ENCODE measurements around the gene CDC42BPA.
"Not testable (repeated sequence)": the region's sequence is repeated elsewhere in the genome, so short reads cannot be mapped to it uniquely, and the experiment has no call there.

CDC42BPA gene

DNA sequence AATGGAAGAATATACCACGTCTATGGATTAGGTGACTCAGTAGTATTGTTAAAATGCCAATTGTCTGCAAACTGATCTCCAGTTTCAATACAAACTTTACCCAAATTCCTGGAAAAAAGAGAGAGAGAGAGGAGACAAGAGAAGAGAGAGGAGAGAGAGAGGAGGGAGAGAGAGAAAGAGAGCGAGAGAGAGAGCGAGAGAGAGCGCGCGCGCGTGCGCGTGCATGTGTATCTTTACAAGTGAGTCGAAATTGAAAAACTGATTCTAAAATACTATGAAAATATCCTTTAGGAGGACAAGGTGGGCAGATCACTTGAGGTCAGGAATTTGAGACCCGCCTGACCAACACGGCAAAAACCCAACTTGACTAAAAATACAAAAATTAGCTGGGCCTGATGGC, 65.2 kb downstream of the CDC42BPA start:
- no peak for DNase-seq

DNA sequence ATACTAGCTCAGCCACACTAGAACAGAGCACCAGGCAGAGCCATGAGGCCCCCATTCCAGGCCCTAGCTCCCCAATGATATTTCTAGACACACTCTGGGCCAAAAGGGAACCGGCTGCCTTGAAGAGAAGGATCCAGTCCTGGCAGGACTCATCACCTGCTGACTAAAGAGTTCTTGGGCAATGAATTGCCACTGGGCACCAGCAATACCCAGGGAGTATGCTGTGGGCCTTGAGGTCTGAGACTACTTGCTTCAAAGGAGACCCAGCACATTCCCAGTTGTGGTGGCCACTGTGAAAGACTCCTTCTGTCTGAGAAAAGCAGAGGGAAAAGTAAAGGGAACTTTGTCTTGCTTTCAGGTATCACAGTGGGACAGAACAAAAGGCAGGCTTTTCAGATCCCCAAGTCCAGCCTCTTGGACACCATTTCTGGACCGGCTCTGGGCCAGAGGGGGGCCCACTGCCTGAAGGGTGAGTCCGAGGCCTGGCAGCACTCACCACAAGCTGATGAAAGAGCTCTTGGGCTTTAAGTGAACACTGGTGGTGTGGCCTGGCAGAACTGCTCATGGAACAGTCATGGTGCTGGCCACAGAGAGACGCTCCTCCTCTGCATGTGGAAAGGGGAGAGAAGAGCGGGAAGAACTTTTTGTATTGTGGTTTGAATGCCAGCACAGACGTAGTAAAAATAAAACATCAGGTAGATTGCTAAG, 72.5 kb downstream of the CDC42BPA start:
- DNase-seq = no peak

DNA sequence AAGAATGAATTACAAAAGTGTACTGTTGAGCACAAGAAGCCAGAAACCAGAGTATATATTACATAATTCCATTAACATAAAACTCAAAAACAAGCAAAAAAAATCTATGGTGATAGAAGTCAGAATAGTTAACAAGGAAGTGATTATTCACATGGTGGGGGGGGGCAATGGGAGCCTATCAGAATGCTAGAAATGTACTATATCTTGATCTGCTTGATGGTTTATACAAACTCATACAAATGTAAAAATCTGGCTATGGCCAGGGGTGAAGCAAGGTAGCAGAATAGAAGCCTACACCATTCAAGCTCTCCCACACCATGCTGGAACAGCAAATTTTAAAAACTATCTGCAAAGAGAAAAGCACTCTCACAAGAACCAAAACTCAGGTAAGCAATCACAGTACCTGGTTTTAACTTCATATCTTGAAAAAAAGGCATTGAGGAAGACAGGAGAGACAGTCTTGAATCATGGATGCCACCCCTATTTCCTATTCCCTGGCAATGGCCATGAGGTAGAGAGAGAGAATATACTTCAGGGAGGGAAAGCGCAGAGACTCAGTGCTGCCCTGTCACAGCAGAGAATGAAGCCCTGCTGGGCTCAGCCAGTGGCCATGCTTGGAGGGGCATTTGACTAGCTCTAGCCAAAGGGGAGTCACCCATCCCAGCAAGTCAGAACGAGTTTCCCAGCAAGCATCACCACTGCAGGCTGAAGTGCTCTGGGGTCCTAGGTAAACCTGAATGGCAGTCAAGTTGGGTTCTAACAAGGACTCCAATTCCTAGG, 73.8 kb downstream of the CDC42BPA start:
- DNase-seq = no peak

DNA sequence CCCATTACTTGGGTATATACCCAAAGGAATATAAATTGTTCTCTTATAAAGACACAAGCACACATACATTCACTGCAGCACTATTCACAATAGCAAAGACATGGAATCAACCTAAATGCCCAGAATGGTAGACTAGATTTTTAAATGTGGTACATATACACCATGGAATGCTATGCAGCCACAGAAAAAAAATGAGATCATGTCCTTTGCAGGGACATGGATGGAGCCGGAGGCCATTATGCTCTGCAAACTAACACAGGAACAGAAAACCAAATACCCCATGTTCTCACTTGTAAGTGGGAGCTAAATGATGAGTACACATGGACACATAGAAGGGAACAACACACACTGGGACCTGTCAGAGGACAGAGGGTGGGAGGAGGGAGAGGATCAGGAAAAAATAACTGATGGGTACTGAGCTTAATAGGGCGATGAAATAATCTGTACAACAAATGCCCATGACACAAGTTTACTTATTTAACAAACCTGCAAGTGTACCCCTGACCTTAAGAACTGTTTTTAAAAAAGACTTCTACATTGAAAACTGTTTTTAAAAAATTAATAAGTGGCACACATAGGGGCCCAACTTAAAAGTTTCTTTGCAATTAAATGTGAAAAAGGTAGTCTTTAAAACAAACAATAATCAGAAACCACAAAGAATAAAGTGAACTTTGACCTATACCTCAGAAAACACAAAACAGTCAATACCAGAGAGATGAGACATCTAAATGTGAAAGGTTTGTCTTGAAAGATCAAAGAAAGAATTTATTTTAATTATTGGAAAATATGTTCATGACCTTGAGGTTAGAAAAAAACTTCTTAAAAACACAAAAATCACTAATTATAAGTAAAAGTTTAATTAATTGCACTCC, 75.2 kb downstream of the CDC42BPA start:
- no peak for DNase-seq

DNA sequence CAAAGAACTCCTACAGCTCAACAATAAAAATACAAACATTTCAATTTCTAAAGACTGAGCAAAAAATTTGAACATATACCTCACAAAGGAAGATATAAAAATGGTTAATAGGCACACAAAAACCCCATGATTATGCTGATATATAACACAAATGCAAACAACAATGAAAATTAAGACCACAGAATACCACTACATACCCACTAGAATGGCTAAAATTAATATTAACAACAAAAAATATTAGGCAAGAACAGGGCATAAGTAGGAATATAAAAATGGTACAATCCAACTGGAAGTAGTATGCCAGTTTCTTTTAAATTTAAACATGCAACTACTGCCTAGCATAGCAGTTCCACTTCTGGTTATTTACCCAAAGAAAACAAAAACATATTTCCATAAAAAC, 77.3 kb downstream of the CDC42BPA start:
- DNase-seq = no peak

DNA sequence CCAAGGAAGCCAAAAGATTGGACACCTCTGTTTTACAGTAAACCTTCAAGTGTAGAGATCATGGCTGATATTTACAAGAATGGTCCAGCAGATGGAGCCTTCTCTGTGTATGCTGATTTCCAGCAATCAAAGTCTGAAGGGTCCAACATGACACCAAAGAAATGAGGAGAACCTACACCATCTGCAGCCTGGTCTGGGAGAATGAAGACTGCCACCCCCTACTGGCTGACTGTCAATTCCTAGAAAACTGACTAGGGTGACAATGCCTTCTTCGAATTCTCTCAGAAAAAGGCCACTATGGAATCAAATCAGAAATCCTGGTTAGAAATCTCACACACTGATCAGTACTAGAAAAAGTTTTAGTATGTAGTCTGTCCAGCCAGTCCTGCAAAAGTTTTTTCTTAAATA, 83.3 kb downstream of the CDC42BPA start:
- peak; percentile 86 for DNase-seq

DNA sequence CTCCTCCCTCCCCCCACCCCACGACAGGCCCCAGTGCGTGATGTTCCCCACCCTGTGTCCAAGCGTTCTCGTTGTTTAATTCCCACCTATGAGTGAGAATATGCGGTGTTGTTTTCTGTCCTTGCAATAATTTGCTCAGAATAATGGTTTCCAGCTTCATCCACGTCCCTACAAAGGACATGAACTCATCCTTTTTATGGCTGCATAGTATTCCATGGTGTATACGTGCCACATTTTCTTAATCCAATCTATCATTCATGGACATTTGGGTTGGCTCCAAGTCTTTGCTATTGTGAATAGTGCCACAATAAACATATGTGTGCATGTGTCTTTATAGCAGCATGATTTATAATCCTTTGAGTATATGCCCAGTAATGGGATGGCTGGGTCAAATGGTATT, 87.2 kb downstream of the CDC42BPA start:
- not testable (repeated sequence) for DNase-seq

DNA sequence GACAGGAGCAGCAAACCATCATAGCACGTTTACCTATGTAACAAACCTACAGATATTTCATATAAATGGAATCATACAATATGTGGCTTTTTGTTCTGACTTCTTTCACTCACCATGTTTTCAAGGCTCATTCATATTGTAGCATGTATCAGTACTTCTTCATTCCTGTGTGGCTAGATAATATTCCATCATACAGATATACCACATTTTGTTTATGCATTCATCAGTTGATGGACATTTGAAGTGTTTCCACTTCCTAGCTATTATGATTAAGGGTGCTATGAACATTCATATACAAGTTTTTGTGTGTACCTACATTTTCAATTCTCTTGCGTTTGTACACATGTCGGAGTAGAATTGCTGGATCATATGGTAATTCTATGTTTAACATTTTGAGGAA, 90.1 kb downstream of the CDC42BPA start:
- no peak for DNase-seq

DNA sequence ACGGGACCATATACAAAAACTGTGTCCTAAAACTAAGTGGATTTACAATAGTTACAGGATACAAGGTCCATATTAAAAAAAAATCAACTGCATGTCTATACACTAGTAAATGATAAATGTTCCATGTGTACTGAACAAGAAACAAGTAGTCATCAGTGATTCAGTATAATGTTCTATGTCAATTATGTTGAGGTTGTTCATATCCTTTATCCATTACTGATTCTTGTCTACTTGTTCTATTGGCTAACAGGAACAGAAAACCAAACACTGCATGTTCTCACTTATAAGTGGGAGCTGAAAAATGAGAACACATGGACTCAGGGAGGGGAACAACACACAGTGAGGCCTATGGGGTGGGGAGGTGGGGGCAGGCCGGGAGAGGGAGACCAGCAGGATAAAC, 90.5 kb downstream of the CDC42BPA start:
- DNase-seq = no peak

DNA sequence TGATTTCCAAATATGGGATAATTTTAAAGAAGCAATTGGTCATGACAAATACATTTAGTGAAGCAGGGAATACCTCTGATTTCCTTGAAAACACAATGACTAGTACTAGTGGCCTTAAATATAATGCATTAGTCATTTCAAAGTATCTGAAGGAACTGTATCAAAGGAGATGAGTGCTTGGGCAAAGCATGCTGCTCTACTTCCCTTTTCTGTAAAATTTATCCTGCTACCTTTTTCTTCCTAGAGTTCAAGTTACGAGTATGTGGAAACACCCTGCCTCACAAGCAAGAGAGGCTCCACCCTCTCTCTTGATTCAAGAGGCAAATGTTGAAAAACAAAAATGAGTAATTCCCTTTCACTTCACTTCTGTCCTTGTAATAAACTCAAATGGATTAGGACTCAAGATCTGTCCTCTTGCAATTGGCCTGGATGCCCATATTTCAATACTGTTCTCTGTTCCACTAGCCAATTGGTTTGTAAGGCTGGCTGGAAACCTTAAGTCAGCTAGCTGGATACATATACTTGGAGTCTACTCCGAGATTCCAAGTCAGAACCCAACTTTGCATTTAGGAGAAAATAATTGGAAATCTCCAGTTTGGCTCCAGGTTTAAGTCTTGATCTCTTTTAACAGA, 92.5 kb downstream of the CDC42BPA start:
- no peak for DNase-seq

DNA sequence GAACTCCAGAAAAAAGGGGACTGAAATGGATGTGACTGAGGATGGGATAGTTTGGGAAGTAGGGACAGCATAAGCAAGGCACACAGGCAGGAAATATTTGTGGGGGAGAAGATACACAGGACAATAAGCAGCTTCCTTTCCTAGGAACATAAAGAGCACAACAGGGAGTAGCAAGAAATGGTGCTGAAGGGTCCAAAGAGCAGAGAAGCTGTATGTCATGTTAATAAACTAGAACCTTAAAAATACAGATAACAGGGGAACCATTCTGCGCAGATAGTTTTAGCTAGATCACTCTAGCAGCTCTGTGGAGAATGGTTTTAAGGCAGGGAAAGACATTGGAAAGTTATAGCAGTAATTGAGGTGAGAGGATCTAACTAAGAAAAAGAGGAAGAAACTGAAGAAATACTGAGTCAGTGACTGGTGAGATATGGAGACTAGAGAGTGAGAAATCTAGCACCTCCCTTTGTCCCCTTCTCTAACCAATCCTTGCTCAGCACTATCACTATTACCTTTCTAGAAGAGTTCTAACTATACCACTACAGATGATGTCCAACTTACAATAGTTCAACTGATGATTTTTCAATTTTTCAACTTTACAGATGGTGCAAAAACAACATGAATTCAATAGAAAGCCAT, 95.0 kb downstream of the CDC42BPA start:
- DNase-seq = no peak

DNA sequence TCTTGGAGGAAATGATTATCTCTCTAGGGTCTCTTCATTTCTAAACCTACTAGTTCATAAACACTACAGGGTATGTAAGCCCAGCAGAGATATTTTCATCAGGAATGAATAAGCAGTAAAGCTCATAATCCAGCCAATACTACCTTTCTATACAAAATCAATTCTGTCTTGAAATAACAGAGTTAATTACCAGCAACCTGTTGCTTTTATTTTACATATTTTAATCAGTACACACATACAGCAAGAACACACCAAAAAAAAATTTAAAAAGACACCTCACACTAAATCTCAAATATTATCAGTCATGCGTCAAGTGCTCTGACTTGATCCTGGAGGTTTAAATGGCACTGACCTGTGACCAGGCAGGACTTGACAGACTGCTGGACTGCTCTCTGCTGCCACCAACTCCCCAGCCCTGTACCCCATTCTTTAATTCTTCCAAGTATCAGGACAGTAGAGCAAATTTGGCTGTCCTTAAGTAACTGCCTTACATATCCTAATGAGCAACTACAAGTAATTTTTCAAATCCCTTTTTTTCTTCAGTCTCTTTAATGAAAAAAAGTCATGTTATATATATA, 98.5 kb downstream of the CDC42BPA start:
- no peak for DNase-seq

DNA sequence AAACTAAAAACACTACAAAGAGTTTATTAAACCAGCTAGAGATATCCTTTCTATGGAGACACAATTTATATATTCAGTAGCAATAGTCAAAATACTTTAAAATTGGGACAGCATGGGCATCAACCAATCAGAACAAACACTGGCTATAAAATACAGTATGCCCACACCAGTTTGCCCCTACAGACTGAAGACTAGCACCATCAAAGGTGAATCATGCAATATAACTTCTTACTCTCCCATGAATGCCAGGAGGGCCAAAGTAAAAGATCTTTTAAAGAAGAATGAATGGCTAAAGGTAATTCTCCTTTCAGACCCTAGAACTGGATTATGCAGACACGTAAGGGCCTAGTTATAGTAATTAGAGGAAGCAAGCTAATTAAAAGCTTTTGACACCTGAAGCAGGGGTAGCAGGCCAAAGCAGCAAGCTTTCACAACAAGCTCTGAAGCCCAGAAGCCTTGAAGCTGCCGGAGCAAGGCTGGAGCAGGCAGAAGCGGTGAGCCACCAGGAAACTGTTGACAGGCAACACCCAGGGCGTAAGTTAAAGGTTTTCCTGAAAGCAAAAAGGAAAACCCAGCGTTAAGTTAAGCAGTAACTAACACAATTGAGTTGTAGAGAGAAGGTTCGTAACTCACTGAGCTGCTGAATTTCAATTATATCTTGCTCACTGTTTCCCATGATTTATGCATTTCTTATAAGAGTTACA, 99.3 kb downstream of the CDC42BPA start:
- DNase-seq = no peak

DNA sequence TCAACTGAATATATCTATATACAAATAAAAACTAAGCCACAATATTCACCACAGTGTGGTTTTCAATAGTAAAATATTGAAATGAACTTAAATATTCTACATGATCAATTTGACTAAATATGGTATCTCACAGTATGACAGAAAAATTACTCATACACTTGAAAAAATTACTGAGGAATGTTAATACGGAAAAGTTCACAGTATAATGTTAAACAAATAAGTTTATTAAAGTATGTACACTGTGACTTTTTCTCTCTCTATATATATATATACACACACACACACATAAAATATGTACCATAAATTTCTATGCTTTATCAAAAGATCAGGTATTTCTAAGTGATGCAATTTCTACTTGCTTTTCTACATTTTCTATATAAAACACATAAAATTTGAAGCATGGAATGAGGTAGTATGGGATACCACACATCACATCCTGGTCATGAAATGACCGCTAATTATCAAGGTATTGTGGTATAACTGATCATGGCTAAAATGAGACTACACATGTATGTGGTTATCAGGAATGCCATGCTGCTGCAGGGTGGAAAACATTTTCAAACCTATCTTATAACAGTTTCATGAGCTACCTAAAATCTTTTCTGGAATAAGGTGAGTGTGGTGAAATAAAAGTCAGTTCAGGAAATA, 102.3 kb downstream of the CDC42BPA start:
- DNase-seq = no peak

DNA sequence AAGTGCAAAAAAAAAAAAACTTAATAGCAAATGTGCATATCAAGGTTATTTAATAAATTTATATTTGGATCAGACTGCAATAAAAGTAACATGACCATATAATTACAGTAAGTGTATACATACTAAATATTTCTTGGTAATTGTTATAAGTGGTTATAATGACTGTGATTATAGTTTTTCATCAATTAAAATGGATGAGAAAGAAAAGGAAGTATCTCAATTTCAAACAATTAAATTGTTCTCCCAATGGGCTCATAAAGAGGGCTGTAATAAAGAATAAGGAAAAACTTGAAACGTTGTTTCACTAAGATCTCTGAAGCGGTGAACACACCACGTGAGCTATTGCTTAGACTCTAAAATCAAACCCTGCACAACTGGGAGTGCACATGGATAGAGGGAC, 104.1 kb downstream of the CDC42BPA start:
- DNase-seq = no peak

DNA sequence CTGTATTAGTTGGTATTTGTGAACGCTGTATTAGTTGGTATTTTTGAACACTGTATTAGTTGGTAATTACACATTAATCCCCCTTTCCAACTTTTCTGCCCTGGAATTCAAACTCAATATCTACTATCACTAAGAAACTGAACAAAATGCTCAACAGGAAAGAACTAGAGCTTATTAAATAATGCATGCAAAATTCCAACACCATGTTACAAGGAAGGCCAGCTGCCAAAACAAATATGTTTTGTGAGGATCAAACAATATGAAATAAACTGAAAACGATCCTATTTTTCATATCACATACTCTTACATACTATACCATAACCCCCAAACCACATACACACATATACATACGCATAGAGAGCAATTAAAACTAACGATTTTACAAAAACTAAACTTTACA, 104.9 kb downstream of the CDC42BPA start:
- DNase-seq = no peak

DNA sequence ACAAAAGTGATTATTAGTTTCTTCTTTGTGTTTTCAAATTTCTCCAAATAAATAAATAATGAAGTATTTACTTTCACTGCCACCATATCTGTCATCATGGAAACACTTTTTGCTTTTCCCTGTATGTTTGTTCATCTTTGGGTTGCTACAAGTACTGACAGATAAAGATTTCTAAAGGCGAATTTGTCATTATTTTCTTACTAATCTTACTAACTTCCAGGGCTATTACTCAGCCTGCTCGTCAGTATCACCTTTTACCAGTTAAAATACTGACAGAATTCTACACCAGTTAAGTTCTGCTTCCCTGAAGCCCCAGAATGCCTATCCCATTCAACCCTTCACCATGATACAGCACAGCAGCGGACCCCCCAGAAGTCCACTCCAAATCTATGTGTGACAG, 106.1 kb downstream of the CDC42BPA start:
- DNase-seq = no peak

DNA sequence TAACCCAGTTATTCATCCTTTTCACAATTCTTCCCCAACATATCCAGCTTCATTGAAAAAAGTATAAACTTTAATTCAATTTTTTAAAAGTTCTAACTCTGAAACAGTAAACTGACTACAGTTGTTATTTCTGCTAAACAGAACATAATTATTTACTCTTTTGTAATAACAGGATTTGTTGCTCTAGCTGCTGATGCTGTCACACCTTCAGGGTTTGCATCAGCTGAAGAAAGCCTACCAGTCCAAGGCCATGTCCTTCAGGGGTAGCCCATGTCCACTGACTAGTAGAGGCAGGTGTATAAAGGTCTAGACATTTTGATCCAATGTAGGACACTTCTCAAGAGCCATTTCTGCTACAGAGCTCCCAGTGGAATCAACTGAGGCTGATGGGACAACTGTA, 107.7 kb downstream of the CDC42BPA start:
- no peak for DNase-seq

DNA sequence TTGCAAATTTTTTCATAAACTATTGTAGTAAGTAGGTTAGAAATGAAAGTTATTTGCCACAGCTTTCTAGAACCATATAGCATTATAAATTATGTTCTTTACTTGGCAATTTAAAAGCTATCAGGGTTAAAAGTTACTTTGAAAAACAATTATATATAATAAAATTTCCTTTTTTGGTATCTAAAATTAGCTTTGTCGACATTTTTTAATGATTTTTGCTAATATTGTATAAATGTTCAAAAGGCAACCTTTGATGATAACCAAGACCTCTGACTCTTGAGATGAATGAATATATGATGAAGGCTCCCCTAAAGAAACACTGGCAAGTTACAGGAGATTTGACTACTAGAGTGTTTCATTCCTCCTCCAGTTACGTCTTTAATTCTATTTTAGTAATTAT, 121.2 kb downstream of the CDC42BPA start:
- no peak for DNase-seq

DNA sequence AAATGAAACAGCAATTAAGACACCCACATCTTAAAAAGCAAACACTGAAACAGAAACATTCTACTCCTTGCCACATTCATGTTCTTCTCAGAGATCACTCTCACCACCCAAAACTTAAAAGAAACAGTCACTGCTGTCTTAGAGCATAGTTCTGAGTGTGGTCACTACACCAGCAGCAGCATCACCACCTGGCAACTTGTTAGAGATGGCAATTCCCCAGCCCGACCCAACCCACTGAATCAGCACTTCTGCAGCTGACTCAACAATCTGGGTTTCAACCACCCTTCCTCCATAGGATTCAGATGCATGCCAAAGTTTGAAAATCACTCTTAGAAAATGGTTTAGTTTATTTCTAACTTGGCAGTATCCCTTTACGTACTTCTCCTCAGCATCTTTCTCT, 126.1 kb downstream of the CDC42BPA start:
- DNase-seq = peak; percentile 25

DNA sequence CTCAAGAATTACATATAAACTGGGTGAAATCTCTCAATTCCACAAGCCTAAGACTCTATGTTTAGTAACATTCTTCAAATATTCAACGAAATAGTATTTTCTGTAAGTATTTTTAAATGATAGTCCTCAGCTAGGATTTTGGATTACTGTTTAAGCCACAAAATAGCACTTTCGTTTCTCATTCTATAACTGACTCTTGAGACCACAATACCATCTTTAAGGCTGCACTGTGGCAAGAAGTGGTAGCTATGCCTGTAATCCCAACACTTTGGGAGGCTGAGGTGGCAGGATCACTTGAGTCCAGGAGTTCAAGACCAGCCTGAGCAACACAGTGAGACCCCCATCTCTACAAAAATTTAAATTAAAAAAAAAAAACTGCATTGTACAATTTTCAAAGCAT, 126.7 kb downstream of the CDC42BPA start:
- no peak for DNase-seq
